Osteocyte (in vitro differentiated cells): ENCODE results near the gene FARS2. TPM values are rescaled to one million over a fixed set of nuclear protein-coding genes. Genes with fewer than 3 reads are reported as not detected.

Experiments used
- DNase-seq: peaks from one replicate; pipeline ENCODE4 v3.0.0; 2021; ENCODE audit warnings: mixed read lengths; ENCODE audit not compliant: unreplicated experiment; ENCODE audit errors: extremely low spot score
- H3K27ac Mint-ChIP-seq: one replicate; pipeline ENCODE4 v1.8.0; 2021; ENCODE audit warnings: mild to moderate bottlenecking, mixed read lengths; ENCODE audit not compliant: unreplicated experiment
- H3K27me3 Mint-ChIP-seq: one replicate; pipeline ENCODE4 v1.8.0; 2021; ENCODE audit warnings: mixed read lengths; ENCODE audit not compliant: unreplicated experiment
- H3K36me3 Mint-ChIP-seq: one replicate; pipeline ENCODE4 v1.8.0; 2021; ENCODE audit warnings: mixed read lengths; ENCODE audit not compliant: unreplicated experiment
- H3K4me1 Mint-ChIP-seq: one replicate; pipeline ENCODE4 v1.8.0; 2021; ENCODE audit warnings: mixed read lengths; ENCODE audit not compliant: unreplicated experiment
- H3K4me3 Mint-ChIP-seq: one replicate; pipeline ENCODE4 v1.8.0; 2021; ENCODE audit warnings: mild to moderate bottlenecking, moderate library complexity, mixed read lengths; ENCODE audit not compliant: unreplicated experiment
- H3K9me3 Mint-ChIP-seq: one replicate; pipeline ENCODE4 v1.8.0; 2021; ENCODE audit warnings: mixed read lengths; ENCODE audit not compliant: unreplicated experiment
- CTCF ChIP-seq: fragments of 200-600 bp; sonication (generic); IDR thresholded peaks from 2 replicates; pipeline ENCODE4 v1.5.0; 2021; ENCODE audit warnings: antibody characterized with exemption, mild to moderate bottlenecking, moderate library complexity
- total RNA-seq: library from RNA; stranded (reverse); gene quantifications from 2 replicates; pipeline ENCODE4 v1.2.1, GENCODE V29; 2021

Gene FARS2
- total RNA-seq, 1 donor from 2014 or later: 17.4 TPM

GRCh38 chr6:5481033-5481432 is 219.7 kb downstream of the FARS2 start:
- no peaks in the 10 kb centered on the region for H3K4me1 Mint-ChIP-seq
- no peak overlapping the region for H3K27ac Mint-ChIP-seq
- no peak for TF ChIP-seq CTCF
- H3K27me3 Mint-ChIP-seq: no peaks in the 10 kb centered on the region
- no peak overlapping the region for H3K4me3 Mint-ChIP-seq
- DNase-seq: no peak
- H3K9me3 Mint-ChIP-seq: no peaks in the 10 kb centered on the region
- no peaks in the 10 kb centered on the region for H3K36me3 Mint-ChIP-seq

DNA sequence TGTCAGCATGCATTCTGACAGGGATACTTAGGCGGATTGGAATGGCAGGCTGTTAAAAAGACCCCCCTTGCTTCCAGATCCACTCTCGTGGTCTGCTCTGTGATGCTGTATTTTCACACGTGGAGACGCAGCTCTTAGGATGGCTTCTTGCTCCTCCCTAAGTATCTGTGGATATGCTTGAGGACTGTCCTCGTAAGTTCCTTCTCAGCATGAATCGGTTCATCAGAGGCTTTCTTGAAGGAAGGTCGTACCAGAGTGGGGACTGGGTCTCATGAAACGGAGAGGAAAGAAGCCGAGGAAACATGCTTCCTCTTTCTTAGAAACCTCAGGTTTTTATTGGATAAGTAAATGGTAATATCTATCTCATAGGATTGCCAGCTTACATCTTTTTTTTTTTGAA is 220.4 kb downstream of the FARS2 start:
- H3K27ac Mint-ChIP-seq: no peak overlapping the region
- H3K4me1 Mint-ChIP-seq: no peaks in the 10 kb centered on the region
- no peak for DNase-seq
- no peaks in the 10 kb centered on the region for H3K9me3 Mint-ChIP-seq
- H3K36me3 Mint-ChIP-seq: no peaks in the 10 kb centered on the region
- H3K27me3 Mint-ChIP-seq: no peaks in the 10 kb centered on the region
- no peak for TF ChIP-seq CTCF
- no peak overlapping the region for H3K4me3 Mint-ChIP-seq

DNA sequence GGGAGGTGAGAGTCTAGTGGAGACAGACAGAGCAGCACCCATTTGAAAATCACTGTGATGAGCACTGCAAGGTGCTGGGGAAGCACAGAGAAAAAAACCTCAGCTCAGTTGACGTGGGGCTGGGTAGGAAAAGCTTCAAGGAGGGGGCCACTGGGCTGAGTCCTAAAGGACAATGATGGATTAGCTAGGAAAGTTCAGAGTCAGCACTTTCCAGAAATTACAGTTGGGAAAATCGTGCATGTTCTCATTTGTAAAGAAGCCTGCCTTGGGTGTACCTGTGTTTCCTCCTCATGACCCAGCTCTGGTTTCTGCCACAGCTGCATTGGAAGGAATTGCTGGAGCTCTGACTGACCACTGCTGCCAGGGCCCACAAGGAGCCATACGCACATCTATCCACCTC is 221.3 kb downstream of the FARS2 start:
- H3K36me3 Mint-ChIP-seq: no peaks in the 10 kb centered on the region
- H3K27ac Mint-ChIP-seq: no peak overlapping the region
- no peak overlapping the region for H3K4me3 Mint-ChIP-seq
- TF ChIP-seq CTCF: no peak
- no peaks in the 10 kb centered on the region for H3K27me3 Mint-ChIP-seq
- H3K4me1 Mint-ChIP-seq: no peaks in the 10 kb centered on the region
- no peak for DNase-seq
- H3K9me3 Mint-ChIP-seq: no peaks in the 10 kb centered on the region

DNA sequence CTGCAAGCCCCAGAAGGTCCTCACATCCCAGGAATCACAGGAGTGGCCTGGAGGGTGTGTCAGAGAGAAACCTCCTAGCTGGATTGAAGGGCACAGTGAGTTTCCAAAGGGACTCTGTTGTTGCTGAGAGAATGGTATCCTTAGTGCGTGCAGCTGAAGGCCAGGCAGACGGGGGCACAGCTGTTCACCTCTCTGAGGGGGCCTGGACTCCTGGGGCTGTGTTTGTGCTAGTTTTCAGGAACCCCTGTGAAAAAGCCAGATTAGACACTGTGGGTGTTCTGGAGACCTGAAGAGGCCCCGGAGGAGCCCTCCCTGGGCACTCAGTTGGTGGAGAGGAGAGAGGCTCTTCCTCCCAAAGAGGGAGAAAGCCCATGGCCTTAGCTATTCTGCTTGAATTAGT is 223.4 kb downstream of the FARS2 start:
- Mint-ChIP-seq H3K27ac (no peak overlapping the region), H3K27me3 (no peaks in the 10 kb centered on the region), H3K4me3 (no peak overlapping the region), H3K4me1 (no peaks in the 10 kb centered on the region), H3K9me3 (no peaks in the 10 kb centered on the region), H3K36me3 (no peaks in the 10 kb centered on the region)
- TF ChIP-seq CTCF: no peak
- DNase-seq: no peak

GRCh38 chr6:5486214-5486613 is 224.9 kb downstream of the FARS2 start:
- H3K27ac Mint-ChIP-seq: no peak overlapping the region
- no peak for DNase-seq
- TF ChIP-seq CTCF: no peak

More at GRCh38 chr6:5486214-5486613, 224.9 kb downstream of the FARS2 start:
- Mint-ChIP-seq H3K36me3 (no peaks in the 10 kb centered on the region), H3K9me3 (no peaks in the 10 kb centered on the region), H3K4me3 (no peak overlapping the region), H3K27me3 (no peaks in the 10 kb centered on the region), H3K4me1 (no peaks in the 10 kb centered on the region)
